SK-N-SH treated with all-trans-retinoic acid at 6 μM for 48 hours (cell line): ENCODE data around the gene PPP2R3B.

Experiments
- ARNTL ChIP-seq: fragments of 450-650 bp; formaldehyde crosslinking; IDR thresholded peaks from 2 replicates; pipeline ENCODE4 v1.5.0; 2020; ENCODE audit warnings: low read depth, mild to moderate bottlenecking, moderate library complexity, borderline replicate concordance
- ISL1 ChIP-seq: fragments of 250-450 bp; sonication (Bioruptor Pico); IDR thresholded peaks from 2 replicates; pipeline ENCODE4 v2.1.2; 2022; ENCODE audit warnings: mild to moderate bottlenecking, moderate library complexity
- PPARA ChIP-seq: fragments of 250-450 bp; sonication (Bioruptor Pico); IDR thresholded peaks from 2 replicates; pipeline ENCODE4 v1.5.0; 2020; ENCODE audit warnings: mild to moderate bottlenecking, borderline replicate concordance
- ZFP3 ChIP-seq: fragments of 250-450 bp; sonication (Bioruptor Pico); IDR thresholded peaks from 2 replicates; pipeline ENCODE4 v1.5.0; 2020; ENCODE audit warnings: mild to moderate bottlenecking, moderate library complexity
- ZNF565 ChIP-seq: fragments of 450-650 bp; formaldehyde crosslinking; conservative IDR thresholded peaks from 2 replicates; pipeline ENCODE4 v1.5.0; 2020; ENCODE audit warnings: low read depth, mild to moderate bottlenecking, moderate library complexity
- ZNF70 ChIP-seq: fragments of 450-650 bp; formaldehyde crosslinking; IDR thresholded peaks from 2 replicates; pipeline ENCODE4 v1.5.0; 2020; ENCODE audit warnings: mild to moderate bottlenecking, moderate library complexity
- ZNF8 ChIP-seq: fragments of 450-650 bp; formaldehyde crosslinking; IDR thresholded peaks from 2 replicates; pipeline ENCODE4 v1.5.0; 2020; ENCODE audit warnings: mild to moderate bottlenecking, moderate library complexity
- TF ChIP-seq, protein P1 (sequence below): fragments of 250-450 bp; sonication (Bioruptor Pico); IDR thresholded peaks from 2 replicates; pipeline ENCODE4 v1.5.1; 2020; ENCODE audit warnings: low read depth, mild to moderate bottlenecking, moderate library complexity
- TF ChIP-seq, protein P2 (sequence below): fragments of 250-450 bp; sonication (Bioruptor Pico); IDR thresholded peaks from 2 replicates; pipeline ENCODE4 v1.8.0; 2020; ENCODE audit warnings: mild to moderate bottlenecking, moderate library complexity, borderline replicate concordance

DNA sequence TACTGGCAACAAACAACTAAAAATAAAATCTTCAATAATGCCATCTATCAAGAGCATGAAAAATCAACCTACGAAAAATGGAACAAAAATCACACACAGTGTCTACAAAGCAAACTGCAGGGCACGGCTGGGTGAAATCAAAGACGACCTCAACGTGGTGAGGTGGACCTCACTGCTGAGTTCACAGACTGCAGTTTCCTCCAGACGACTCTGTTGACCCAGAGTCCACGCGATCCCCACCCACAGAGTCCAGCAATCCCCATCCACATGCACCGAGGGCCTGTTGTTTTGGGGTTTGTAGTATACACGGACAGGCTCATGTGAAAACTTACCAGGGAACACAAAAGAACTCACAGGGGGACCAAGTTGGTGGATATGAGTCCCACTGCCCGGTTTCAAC is 37.0 kb downstream of the PPP2R3B start:
- TF ChIP-seq ARNTL: no peak
- no peak for TF ChIP-seq ZNF565
- TF ChIP-seq ZFP3 (CRISPR knock-in tag): no peak
- TF ChIP-seq ZNF8 (CRISPR knock-in tag): no peak
- TF ChIP-seq, protein P1, sequence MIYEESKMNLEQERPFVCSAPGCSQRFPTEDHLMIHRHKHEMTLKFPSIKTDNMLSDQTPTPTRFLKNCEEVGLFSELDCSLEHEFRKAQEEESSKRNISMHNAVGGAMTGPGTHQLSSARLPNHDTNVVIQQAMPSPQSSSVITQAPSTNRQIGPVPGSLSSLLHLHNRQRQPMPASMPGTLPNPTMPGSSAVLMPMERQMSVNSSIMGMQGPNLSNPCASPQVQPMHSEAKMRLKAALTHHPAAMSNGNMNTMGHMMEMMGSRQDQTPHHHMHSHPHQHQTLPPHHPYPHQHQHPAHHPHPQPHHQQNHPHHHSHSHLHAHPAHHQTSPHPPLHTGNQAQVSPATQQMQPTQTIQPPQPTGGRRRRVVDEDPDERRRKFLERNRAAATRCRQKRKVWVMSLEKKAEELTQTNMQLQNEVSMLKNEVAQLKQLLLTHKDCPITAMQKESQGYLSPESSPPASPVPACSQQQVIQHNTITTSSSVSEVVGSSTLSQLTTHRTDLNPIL (CRISPR knock-in tag): no peak
- TF ChIP-seq, protein P2, sequence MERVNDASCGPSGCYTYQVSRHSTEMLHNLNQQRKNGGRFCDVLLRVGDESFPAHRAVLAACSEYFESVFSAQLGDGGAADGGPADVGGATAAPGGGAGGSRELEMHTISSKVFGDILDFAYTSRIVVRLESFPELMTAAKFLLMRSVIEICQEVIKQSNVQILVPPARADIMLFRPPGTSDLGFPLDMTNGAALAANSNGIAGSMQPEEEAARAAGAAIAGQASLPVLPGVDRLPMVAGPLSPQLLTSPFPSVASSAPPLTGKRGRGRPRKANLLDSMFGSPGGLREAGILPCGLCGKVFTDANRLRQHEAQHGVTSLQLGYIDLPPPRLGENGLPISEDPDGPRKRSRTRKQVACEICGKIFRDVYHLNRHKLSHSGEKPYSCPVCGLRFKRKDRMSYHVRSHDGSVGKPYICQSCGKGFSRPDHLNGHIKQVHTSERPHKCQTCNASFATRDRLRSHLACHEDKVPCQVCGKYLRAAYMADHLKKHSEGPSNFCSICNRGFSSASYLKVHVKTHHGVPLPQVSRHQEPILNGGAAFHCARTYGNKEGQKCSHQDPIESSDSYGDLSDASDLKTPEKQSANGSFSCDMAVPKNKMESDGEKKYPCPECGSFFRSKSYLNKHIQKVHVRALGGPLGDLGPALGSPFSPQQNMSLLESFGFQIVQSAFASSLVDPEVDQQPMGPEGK: no peak
- TF ChIP-seq ZNF70 (CRISPR knock-in tag): no peak
- TF ChIP-seq ISL1: no peak
- no peak for TF ChIP-seq PPARA (CRISPR knock-in tag)
